ENCODE measurements around the gene BAG1. TPM values are rescaled to one million over a fixed set of nuclear protein-coding genes. Genes with fewer than 3 reads are reported as not detected.

Gene BAG1
- total and polyA plus RNA-seq, 2 experiments from 2014 or later = 44.7 to 55.4 TPM

DNA sequence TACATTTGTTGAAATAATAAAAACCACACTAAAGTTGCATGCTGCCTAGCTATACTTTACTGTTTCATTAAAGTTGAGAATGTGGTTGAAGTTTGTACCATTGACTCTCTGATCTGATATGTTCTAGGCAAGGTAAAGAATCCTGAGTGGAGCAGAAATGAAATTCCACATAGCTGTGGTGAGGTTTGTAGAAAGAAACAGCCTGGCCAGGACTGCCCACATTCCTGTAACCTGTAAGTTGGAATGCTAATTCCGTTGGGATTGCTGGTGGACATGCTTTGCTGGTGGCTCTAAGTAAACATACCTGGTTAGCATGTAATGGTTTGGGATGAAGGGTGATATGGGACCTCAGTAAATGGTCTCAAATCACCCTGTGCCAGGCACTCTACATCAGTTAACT is 42.6 kb upstream of the BAG1 start (continued):
- TF ChIP-seq, protein P1, sequence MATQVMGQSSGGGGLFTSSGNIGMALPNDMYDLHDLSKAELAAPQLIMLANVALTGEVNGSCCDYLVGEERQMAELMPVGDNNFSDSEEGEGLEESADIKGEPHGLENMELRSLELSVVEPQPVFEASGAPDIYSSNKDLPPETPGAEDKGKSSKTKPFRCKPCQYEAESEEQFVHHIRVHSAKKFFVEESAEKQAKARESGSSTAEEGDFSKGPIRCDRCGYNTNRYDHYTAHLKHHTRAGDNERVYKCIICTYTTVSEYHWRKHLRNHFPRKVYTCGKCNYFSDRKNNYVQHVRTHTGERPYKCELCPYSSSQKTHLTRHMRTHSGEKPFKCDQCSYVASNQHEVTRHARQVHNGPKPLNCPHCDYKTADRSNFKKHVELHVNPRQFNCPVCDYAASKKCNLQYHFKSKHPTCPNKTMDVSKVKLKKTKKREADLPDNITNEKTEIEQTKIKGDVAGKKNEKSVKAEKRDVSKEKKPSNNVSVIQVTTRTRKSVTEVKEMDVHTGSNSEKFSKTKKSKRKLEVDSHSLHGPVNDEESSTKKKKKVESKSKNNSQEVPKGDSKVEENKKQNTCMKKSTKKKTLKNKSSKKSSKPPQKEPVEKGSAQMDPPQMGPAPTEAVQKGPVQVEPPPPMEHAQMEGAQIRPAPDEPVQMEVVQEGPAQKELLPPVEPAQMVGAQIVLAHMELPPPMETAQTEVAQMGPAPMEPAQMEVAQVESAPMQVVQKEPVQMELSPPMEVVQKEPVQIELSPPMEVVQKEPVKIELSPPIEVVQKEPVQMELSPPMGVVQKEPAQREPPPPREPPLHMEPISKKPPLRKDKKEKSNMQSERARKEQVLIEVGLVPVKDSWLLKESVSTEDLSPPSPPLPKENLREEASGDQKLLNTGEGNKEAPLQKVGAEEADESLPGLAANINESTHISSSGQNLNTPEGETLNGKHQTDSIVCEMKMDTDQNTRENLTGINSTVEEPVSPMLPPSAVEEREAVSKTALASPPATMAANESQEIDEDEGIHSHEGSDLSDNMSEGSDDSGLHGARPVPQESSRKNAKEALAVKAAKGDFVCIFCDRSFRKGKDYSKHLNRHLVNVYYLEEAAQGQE (IDR thresholded peaks at IDR 0.05; ENCODE audit: unreplicated experiment) = no peak
- no peak for TF ChIP-seq ZNF331 (CRISPR knock-in tag; IDR thresholded peaks at IDR 0.05; ENCODE audit: low read depth)

DNA sequence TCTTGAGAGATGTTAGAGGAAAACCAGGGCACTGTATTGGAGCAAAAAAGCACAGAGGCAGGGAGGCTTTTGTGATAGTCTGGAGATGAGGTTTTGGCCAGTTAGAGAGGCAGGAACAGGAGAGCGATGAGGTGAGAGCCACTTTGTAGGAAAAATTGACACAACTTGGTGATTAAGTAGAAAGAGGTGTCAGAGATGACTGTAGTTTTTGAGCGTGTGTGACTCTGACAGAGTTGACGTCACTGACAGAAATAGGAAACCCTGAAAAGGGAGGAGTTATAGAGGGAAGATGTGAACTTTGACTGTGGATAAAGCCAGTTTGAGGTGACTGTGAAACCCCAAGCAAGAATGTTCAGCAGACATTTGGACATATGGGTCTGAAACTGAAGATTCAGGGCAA is 41.5 kb upstream of the BAG1 start:
- H3K4me2 ChIP-seq = no peak overlapping the region
- Mint-ChIP-seq H3K36me3 (ENCODE audit: low read depth) (peaks cover 47% of the 10 kb centered on the region), H3K4me1 (no peaks in the 10 kb centered on the region), H3K9me3 (no peaks in the 10 kb centered on the region), H3K27ac (no peak overlapping the region), H3K4me3 (no peak overlapping the region), H3K27me3 (ENCODE audit: insufficient read depth, low read depth, poor library complexity) (peaks cover 2% of the 10 kb centered on the region)
- no peak for DNase-seq (ENCODE audit: low spot score)
- no peak overlapping the region for H3K4me3 ChIP-seq
- no peaks in the 10 kb centered on the region for H3K79me2 ChIP-seq (replicated peaks; ENCODE audit: insufficient read depth)
- no peak for ATAC-seq
- TF ChIP-seq, protein P2, sequence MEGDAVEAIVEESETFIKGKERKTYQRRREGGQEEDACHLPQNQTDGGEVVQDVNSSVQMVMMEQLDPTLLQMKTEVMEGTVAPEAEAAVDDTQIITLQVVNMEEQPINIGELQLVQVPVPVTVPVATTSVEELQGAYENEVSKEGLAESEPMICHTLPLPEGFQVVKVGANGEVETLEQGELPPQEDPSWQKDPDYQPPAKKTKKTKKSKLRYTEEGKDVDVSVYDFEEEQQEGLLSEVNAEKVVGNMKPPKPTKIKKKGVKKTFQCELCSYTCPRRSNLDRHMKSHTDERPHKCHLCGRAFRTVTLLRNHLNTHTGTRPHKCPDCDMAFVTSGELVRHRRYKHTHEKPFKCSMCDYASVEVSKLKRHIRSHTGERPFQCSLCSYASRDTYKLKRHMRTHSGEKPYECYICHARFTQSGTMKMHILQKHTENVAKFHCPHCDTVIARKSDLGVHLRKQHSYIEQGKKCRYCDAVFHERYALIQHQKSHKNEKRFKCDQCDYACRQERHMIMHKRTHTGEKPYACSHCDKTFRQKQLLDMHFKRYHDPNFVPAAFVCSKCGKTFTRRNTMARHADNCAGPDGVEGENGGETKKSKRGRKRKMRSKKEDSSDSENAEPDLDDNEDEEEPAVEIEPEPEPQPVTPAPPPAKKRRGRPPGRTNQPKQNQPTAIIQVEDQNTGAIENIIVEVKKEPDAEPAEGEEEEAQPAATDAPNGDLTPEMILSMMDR (conservative IDR thresholded peaks at IDR 0.05; ENCODE audit: low read depth in 2 of 2) = no peak
- TF ChIP-seq, protein P3, sequence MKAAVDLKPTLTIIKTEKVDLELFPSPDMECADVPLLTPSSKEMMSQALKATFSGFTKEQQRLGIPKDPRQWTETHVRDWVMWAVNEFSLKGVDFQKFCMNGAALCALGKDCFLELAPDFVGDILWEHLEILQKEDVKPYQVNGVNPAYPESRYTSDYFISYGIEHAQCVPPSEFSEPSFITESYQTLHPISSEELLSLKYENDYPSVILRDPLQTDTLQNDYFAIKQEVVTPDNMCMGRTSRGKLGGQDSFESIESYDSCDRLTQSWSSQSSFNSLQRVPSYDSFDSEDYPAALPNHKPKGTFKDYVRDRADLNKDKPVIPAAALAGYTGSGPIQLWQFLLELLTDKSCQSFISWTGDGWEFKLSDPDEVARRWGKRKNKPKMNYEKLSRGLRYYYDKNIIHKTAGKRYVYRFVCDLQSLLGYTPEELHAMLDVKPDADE (IDR thresholded peaks at IDR 0.05) = no peak
- TF ChIP-seq EZH2phosphoT487 (IDR thresholded peaks at IDR 0.05; ENCODE audit: unreplicated experiment) = no peak
- H3K27me3 ChIP-seq (ENCODE audit: insufficient read depth) = no peaks in the 10 kb centered on the region
- H3K9me2 ChIP-seq (ENCODE audit: insufficient read depth) = no peaks in the 10 kb centered on the region
- peaks cover 12% of the 10 kb centered on the region for H4K20me1 ChIP-seq (replicated peaks; ENCODE audit: insufficient read depth)
- no peak overlapping the region for H2AFZ ChIP-seq
- H3F3A ChIP-seq (replicated peaks; ENCODE audit: low read depth) = no peaks in the 10 kb centered on the region
- H3K27ac ChIP-seq (ENCODE audit: low read depth) = no peak overlapping the region
- peaks cover 53% of the 10 kb centered on the region for H3K36me3 ChIP-seq (ENCODE audit: insufficient read depth)
- H3K4me1 ChIP-seq (ENCODE audit: insufficient read depth) = no peaks in the 10 kb centered on the region

- peaks cover 2% of the 10 kb centered on the region for H3K27me3 Mint-ChIP-seq (ENCODE audit: insufficient read depth, low read depth, poor library complexity)
- H3K36me3 ChIP-seq (ENCODE audit: insufficient read depth) = peaks cover 59% of the 10 kb centered on the region
- no peaks in the 10 kb centered on the region for H3F3A ChIP-seq (replicated peaks; ENCODE audit: low read depth)
- H2AFZ ChIP-seq = no peak overlapping the region
- no peaks in the 10 kb centered on the region for H3K4me1 Mint-ChIP-seq
- DNase-seq (ENCODE audit: low spot score) = no peak
- TF ChIP-seq ZNF114 (CRISPR knock-in tag; IDR thresholded peaks at IDR 0.05) (no peak), ZNF331 (CRISPR knock-in tag; IDR thresholded peaks at IDR 0.05; ENCODE audit: low read depth) (no peak)
- H3K4me1 ChIP-seq (ENCODE audit: insufficient read depth) = no peaks in the 10 kb centered on the region
- H3K4me3 ChIP-seq = no peak overlapping the region
- H3K4me3 Mint-ChIP-seq = no peak overlapping the region
- H3K27ac Mint-ChIP-seq = no peak overlapping the region
- H3K79me2 ChIP-seq (replicated peaks; ENCODE audit: insufficient read depth) = peaks cover 12% of the 10 kb centered on the region
- no peaks in the 10 kb centered on the region for H3K9me2 ChIP-seq (ENCODE audit: insufficient read depth)
- H4K20me1 ChIP-seq (replicated peaks; ENCODE audit: insufficient read depth) = peaks cover 6% of the 10 kb centered on the region
- no peak for ATAC-seq
- no peak overlapping the region for H3K27ac ChIP-seq (ENCODE audit: low read depth)
- no peaks in the 10 kb centered on the region for H3K9me3 Mint-ChIP-seq
- peaks cover 53% of the 10 kb centered on the region for H3K36me3 Mint-ChIP-seq (ENCODE audit: low read depth)
- no peaks in the 10 kb centered on the region for H3K27me3 ChIP-seq (ENCODE audit: insufficient read depth)
- no peak overlapping the region for H3K4me2 ChIP-seq
Measured at GRCh38 chr9:33304362-33304761, 39.9 kb upstream of the BAG1 start.
